Measurements from ENCODE around the gene PFAS.

DNA sequence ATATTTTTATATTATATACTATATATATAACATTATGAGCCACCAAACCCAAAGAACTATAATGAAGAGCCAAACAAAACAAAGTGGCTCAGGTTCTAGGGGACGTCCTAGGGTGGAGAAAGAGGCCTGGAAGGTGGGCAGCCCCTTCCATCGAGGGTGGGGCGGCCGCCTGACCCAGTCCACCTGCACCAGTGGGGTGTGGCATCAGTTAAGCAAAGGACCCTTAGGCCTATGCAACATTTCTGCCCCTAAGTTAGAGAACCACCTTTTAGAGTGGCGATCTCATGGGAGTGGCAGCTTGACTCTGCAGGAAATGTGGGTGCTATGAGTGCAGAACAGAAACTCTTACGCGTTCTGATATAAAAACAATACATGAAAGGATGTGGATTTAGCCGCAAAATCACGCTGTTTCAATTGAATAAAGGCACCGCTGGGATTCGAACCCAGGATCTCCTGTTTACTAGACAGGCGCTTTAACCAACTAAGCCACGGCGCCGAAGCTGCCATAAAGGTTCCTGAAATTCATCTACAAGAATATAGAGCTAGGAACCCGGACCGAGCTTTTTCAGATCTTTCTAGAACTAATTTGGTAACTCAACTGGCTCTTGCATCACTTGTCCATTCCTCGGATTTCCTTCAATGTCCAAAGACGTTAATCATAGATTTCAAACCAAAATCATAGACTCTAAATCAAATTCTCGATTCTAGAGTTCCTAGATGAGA lies 23.1 kb upstream of the PFAS start:
- TF ChIP-seq, protein P1, sequence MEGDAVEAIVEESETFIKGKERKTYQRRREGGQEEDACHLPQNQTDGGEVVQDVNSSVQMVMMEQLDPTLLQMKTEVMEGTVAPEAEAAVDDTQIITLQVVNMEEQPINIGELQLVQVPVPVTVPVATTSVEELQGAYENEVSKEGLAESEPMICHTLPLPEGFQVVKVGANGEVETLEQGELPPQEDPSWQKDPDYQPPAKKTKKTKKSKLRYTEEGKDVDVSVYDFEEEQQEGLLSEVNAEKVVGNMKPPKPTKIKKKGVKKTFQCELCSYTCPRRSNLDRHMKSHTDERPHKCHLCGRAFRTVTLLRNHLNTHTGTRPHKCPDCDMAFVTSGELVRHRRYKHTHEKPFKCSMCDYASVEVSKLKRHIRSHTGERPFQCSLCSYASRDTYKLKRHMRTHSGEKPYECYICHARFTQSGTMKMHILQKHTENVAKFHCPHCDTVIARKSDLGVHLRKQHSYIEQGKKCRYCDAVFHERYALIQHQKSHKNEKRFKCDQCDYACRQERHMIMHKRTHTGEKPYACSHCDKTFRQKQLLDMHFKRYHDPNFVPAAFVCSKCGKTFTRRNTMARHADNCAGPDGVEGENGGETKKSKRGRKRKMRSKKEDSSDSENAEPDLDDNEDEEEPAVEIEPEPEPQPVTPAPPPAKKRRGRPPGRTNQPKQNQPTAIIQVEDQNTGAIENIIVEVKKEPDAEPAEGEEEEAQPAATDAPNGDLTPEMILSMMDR (IDR thresholded peaks at IDR 0.05), result no peak
- no peak for TF ChIP-seq POLR2A (IDR thresholded peaks at IDR 0.05)
